Renal cortical epithelial cell (primary cell): ENCODE results near the gene TBX15. TPM values are rescaled to one million over a fixed set of nuclear protein-coding genes. Genes with fewer than 3 reads are reported as not detected.
A peak's percentile ranks its signal among the peaks of the same experiment; 100 is the strongest.

Source experiments
- DNase-seq: peaks from one replicate; pipeline ENCODE4 v3.0.0-alpha.2; 2011; ENCODE audit warnings: low read depth
- total RNA-seq: library from RNA; depleted of rRNA; stranded (reverse); fragments of >200 nt; gene quantifications from 2 replicates; pipeline ENCODE4 v1.2.3, GENCODE V29; 2014

The TBX15 gene
- total RNA-seq, 1 donor from 2014 or later = 0.89 TPM

DNA sequence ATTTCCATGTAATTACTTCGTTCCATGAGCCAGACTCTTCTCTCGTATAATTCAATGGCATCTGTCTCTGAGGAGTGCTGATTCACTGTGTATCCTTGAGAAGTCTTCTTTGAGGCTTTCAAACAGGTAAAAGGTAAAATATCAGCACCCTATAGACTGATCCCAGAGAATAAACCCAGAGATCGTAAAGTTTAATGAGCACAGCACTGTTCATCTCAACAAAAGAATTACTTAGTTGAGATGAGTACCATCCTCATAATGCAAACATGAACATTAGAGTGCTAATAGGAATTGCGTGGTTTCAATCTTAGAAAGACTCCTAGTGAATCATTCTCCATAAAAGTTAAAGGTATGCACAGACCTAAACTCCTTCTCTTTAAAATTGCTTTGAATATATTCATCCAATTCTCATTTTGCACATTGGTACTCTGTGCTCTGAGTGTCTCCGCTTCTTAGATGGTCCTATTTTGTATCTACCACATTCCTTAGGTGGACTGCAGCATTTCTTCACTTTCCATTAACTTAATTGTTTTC lies 97.2 kb downstream of the TBX15 start:
- no peak for DNase-seq

GRCh38 chr1:118884946-118885345 lies 103.2 kb downstream of the TBX15 start:
- no peak for DNase-seq

DNA sequence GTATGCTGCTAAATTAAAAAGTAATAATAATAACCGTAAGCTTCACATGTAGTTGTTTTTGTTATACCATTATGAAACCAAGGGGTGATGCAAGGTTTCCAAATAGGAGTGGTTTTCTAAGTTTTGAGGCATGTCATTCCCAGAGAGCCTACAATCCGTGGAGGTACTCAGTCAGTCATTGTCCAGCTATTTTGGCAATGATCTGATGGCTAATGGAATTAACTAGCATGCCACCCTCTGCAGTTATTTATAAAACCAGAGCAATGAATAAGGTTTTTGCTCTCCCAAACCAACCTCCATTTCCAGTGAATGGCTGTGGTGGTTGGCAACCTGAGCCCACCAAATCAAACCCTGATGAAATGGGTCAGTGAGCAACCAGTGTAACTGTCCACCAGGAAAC lies 106.4 kb downstream of the TBX15 start:
- peak; percentile 72 for DNase-seq

DNA sequence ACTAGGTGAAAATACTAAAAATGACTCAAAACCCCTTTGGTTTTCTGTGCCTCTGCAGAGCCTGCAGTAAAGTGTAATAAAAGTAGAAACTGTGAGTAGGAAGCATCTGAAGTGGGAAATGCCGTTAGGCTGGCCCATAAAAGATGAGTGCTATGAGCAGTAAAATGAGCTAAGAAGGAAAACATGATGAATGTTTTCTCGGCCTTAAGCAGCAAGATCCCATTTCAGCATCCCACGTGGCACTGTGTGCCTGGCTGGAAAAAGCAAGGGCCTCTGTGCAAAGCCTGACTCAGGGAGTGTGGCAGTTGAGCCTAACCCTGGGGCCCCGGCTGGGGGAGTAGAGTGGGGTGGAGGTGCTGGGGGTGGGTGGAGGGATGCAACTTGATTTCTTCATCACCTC lies 109.5 kb downstream of the TBX15 start:
- no peak for DNase-seq

- no peak for DNase-seq
Observed at GRCh38 chr1:118877668-118878396, 110.3 kb downstream of the TBX15 start.

- no peak for DNase-seq
Observed at GRCh38 chr1:118871582-118872171, 116.5 kb downstream of the TBX15 start.

DNA sequence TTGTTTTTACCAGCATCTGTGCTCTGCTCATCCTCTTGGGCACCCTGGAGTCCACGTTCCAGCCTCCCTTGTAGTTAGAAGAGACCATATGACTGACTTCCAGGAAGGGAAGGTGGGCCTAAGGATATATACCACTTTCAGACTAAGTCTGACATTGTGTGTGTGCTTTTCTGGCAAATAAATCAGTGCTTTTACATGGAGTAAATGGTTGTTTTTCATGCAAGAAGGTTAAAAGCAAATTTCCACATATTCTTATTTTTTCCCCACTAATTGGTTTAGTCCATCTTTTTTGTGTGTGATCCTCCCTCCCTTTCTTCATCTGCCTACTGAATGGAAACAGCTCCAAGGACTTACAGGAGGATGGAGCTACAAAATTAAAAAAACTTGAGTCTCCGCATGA lies 119.8 kb downstream of the TBX15 start:
- no peak for DNase-seq

- DNase-seq = no peak
Observed at GRCh38 chr1:118866330-118866729, 121.8 kb downstream of the TBX15 start.

DNA sequence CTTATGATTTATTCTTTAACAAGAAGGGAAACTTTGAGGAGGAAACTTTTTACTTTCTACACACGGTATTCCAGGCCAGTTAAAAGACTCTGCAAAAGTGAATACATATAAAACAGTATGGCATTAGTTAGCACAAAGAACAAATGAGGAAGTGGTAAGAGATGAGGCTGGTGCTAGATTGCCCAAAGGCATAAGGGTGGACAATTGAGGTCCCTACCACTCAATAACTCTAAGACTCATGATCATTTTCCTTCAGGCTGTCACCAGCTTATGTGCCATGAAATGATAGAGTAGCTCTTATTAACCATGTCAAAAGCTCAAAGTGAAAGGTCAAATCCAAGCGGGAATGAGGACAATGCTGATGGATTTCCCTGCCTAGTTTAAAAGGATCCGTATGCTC lies 124.5 kb downstream of the TBX15 start:
- DNase-seq = no peak

- peak; percentile 98 for DNase-seq
Observed at GRCh38 chr1:118862755-118863154, 125.4 kb downstream of the TBX15 start.

GRCh38 chr1:118861216-118861615 lies 126.9 kb downstream of the TBX15 start:
- no peak for DNase-seq

GRCh38 chr1:118859999-118860398 lies 128.1 kb downstream of the TBX15 start:
- DNase-seq = peak; percentile 24

GRCh38 chr1:118846443-118846842 lies 141.7 kb downstream of the TBX15 start:
- DNase-seq = no peak

GRCh38 chr1:118842452-118843201 lies 145.5 kb downstream of the TBX15 start:
- peak; percentile 71 for DNase-seq

- DNase-seq = no peak
Observed at GRCh38 chr1:118841521-118841920, 146.6 kb downstream of the TBX15 start.

Other genes with a start within 250 kb of the TBX15 start
- gene WARS2, start 152.3 kb upstream of the TBX15 start, total RNA-seq = 24.3 and 24.7 TPM in 2 replicates